ENCODE data around the gene SPHK1. TPM values are rescaled to one million over a fixed set of nuclear protein-coding genes. Genes with fewer than 3 reads are reported as not detected.

SPHK1 gene
- total RNA-seq, 1 donor: 47.5 TPM

DNA sequence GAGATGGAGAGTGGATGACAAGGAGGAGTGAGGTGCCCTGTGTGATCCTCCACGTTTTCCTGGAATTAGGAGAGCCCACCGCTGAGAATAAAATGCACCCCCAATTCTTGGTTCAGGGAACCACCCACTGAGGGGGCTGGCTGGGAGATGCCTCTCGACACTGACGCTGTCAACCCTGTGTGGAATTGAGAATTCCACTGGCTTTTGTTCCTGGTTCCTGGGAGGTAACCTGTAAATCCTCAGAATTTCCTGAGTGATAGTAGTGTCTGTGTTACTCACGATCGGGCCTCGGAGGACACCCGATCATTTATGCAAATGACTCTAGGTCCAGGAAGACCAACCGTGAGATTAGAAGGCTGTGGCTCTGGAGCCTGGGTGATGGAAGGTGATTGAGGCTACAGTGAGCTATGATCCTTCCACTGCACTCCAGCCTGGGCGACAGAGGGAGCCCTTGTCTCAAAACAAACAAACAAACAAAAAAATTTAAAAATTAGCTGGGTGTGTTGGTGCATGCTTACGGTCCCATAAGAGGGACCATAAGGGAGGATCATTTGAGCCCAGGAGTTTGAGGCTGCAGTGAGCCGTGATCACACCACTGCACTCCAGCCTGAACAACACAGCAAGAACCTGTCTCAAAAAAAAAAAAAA, 19.0 kb upstream of the SPHK1 start:
- TF ChIP-seq, protein P1, sequence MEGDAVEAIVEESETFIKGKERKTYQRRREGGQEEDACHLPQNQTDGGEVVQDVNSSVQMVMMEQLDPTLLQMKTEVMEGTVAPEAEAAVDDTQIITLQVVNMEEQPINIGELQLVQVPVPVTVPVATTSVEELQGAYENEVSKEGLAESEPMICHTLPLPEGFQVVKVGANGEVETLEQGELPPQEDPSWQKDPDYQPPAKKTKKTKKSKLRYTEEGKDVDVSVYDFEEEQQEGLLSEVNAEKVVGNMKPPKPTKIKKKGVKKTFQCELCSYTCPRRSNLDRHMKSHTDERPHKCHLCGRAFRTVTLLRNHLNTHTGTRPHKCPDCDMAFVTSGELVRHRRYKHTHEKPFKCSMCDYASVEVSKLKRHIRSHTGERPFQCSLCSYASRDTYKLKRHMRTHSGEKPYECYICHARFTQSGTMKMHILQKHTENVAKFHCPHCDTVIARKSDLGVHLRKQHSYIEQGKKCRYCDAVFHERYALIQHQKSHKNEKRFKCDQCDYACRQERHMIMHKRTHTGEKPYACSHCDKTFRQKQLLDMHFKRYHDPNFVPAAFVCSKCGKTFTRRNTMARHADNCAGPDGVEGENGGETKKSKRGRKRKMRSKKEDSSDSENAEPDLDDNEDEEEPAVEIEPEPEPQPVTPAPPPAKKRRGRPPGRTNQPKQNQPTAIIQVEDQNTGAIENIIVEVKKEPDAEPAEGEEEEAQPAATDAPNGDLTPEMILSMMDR (IDR thresholded peaks at IDR 0.05; ENCODE audit: insufficient read depth, low read depth, low read length): peak; percentile 50
- DNase-seq (ENCODE audit: low read depth): peak; percentile 38

DNA sequence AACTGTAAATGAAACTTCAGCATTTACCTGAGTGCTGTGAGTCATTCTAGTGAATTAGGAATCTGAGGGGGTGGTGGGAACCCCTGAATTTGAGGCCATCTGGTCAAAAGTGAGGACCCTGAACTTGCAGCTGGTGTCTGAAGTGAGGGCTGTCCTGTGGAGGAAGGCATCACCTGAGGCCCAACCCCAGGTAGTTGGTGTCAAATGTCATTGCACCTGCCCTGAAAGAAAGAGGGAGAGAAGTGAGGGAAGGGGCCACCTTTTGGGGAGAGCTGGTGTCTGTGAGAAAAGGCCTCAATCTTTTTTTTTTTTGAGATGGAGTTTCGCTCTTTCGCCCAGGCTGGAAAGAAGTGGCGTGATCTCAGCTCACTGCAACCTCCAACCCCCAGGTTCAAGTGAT, 18.2 kb upstream of the SPHK1 start:
- no peak for DNase-seq (ENCODE audit: low read depth)
- H3K4me3 ChIP-seq (ENCODE audit: low read depth, low read length): no peak overlapping the region
- TF ChIP-seq, protein P1 (IDR thresholded peaks at IDR 0.05; ENCODE audit: insufficient read depth, low read depth, low read length): no peak

More for the DNA sequence above, 19.0 kb upstream of the SPHK1 start:
- no peak overlapping the region for H3K4me3 ChIP-seq (ENCODE audit: low read depth, low read length)

DNA sequence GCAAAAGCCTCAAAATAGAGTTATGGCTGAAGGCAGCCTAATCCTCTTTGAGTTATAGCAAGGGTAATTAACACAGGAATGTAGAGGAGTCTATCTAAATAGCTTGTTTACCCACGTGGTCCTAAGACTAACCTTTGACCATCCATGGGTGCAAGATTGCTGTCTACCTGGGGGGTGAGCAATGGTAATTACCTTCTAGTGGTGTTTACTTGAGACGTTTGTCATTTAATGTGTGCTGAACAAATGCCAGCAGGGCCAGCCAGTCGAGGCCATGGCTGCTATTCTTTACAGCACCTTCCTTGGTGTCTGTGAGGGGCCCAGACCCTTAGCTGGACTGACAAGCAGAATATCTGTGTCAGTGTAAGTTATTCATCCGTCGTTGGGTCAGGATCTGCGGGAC, 16.8 kb upstream of the SPHK1 start:
- DNase-seq (ENCODE audit: low read depth): no peak
- H3K4me3 ChIP-seq (ENCODE audit: low read depth, low read length): no peak overlapping the region
- TF ChIP-seq, protein P1 (IDR thresholded peaks at IDR 0.05; ENCODE audit: insufficient read depth, low read depth, low read length): no peak

DNA sequence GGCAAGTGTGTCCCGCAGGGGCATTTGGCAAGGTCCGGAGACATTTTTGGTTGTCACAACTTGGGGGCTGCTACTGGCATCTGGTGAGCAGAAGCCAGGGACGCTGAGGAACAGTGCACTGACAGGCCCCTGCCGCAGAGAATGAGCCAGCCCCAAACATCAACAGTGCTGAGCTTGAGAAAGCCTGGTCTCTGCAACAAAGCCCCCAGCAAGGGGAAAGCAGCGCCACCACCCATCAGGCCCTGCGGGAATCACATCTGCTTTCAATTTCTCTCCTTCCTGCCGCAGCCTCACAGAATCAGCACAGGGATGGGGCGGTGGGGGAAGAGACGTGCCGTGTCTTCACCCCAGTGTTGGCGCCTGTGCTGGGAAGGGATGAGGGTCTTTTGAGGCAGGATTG, 15.9 kb upstream of the SPHK1 start:
- H3K4me3 ChIP-seq (ENCODE audit: low read depth, low read length): peak overlapping the region; percentile 30
- TF ChIP-seq, protein P1 (IDR thresholded peaks at IDR 0.05; ENCODE audit: insufficient read depth, low read depth, low read length): no peak
- peak; percentile 61 for DNase-seq (ENCODE audit: low read depth)

DNA sequence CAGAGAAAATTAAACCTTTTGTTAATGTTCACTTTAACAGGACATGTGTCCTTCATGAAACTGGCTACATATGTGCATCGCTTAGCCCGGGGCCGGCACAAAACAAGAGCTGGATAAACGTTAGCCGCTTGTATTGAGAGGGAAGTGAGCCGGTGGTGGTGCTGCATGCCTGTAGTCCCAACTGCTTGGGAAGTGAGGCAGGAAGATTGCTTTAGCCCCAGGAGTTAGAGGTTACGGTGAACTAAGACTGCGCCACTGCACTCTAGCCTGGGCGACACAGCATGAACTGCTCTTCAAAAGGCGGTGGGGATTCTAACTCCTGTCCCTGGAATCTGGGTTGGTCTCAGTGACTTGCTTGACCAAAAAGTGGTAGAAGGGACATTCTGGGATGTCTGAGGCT, 15.0 kb upstream of the SPHK1 start:
- no peak for DNase-seq (ENCODE audit: low read depth)
- no peak overlapping the region for H3K4me3 ChIP-seq (ENCODE audit: low read depth, low read length)
- TF ChIP-seq, protein P1 (IDR thresholded peaks at IDR 0.05; ENCODE audit: insufficient read depth, low read depth, low read length): no peak

DNA sequence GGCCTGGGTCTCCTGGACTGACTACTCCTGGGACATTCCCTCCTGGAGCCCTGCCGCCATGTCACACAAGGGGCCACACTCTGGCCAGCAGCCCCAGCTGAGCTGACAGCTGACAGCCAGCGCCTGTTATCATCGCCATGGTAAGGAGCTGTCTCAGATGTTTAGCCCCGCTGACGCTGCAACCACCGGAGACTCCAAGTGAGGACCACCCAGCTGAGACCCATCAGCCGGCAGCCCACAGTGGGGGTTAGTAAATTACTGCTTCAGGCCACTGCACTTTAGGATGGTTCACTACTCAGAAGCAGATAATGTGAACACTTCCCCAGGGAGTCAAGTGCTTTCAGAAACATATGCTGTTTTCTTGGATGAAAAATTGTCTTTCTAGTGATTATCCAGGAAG, 14.6 kb upstream of the SPHK1 start:
- H3K4me3 ChIP-seq (ENCODE audit: low read depth, low read length): no peak overlapping the region
- no peak for DNase-seq (ENCODE audit: low read depth)
- TF ChIP-seq, protein P1 (IDR thresholded peaks at IDR 0.05; ENCODE audit: insufficient read depth, low read depth, low read length): no peak
